HG02885 (cell line): Measurements from ENCODE around the gene P2RY2.
A peak's percentile ranks its signal among the peaks of the same experiment; 100 is the strongest.

ENCODE experiments used
- ATAC-seq: cut with Tn5 transposase; IDR thresholded peaks from one replicate; pipeline ENCODE4 v1.9.1; 2021; ENCODE audit warnings: mild to moderate bottlenecking; ENCODE audit not compliant: unreplicated experiment, poor library complexity

P2RY2 gene

DNA sequence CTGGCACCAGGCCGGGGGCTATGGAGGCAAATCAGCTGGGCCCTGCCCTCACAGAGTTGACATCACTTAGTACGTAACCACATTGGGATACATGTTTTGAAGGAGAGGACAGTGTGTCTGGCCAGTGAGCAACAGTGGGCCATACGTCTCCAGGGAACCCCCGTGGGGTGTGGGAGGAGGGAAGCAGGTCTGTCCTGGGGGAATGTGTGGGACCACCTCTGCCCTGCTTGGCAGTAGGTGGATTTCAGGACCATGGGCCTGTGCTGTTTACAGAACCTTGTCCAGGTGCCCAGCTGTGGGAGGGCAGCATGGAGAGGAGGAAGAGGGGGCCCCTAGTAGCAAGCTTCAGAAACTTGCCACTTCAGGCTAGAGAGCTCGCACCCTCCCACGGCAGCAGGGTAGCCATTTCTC is 21.0 kb downstream of the P2RY2 start:
- no peak for ATAC-seq

DNA sequence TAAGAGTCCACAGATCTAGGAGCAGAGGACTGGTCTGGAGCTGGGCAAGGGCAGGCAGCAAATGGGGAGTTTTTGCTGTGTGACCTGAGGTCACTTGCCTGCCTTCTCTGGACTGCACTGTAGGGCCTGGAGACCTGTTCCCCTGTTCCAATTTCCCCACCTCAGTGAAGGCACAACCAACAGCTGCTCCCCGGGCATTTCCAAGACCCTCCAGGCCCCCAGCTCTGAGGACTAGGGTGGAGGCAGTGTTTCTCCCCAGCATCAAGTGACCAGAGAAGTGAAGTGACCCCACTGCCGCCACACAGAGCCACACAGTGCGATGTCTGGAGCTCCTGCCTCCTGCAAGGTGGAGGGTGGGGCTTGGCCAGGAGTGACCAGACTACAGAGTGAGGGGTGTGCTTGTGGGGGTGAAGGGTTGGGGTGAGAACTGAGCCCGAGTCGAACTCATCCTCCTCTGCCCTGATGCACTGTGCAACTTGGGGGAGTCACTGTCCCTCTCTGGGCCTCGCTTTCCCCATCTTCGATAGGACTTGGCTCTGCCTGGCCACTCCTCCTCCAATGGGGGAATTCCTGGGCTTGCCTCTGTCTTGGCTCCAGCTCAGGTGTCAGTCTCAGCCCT is 21.6 kb downstream of the P2RY2 start:
- ATAC-seq = no peak

- no peak for ATAC-seq
Observed at GRCh38 chr11:73240190-73240781, 22.2 kb downstream of the P2RY2 start.

DNA sequence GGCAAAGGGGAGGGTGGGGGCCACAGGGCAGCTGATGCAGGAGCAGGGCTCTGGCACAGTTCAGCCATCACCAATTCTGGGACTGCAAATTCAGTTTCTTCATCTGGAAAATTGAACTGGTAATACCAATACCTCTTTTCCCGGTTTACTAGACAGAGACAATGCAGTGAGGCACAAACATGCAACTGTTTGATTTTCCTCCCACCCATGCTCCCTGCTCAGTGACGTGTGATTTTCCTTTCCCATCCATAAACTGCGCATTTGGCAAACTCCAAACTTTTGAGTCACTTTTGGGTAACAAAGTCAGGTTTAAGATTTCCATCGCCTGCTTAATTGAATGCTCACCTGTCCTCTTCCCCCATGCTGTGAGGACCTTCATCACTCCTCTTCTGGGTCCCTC is 23.2 kb downstream of the P2RY2 start:
- no peak for ATAC-seq

GRCh38 chr11:73242251-73243092 is 24.4 kb downstream of the P2RY2 start:
- peak; percentile 78 for ATAC-seq

- no peak for ATAC-seq
Observed at GRCh38 chr11:73243093-73243485, 25.0 kb downstream of the P2RY2 start.

GRCh38 chr11:73244589-73245240 is 26.6 kb downstream of the P2RY2 start:
- ATAC-seq = no peak

DNA sequence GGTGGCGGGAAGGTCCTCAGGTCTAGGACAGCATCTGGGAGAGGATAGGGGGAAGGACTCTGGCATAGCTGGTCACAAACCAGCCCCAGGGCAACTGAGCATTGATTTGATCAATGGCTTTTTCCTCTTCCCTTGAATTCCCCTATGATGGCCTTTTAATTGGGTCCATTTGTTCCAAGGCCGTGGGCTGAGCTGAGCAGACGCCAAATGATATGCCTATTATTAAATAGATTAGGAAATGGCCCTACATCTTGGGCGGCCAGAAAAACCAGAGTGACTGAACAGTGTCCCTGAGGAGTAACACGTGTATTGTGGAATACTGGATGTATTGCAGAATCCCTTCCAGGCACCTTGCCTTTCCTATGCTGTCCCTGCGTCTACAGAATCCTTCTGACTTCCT is 27.4 kb downstream of the P2RY2 start:
- no peak for ATAC-seq

DNA sequence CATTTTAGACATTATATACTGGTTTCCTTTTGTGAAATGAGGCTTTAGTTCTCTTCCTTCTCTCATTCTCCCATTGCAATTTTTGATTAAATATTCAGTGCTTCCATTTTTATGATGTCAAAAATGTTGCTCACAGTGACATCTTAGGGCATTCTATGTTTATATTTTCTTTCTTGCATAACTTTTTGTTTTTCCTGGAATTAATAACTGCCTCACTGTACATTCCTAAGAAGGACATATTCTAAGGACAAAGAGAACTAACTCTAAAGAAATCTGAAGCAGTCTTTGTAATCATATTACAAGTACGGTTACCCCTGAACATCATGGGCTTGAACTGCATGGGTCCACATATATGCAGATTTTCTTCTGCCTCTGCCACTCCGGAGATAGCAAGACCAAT is 28.2 kb downstream of the P2RY2 start:
- no peak for ATAC-seq

- ATAC-seq = no peak
Observed at GRCh38 chr11:73248526-73249185, 30.6 kb downstream of the P2RY2 start.

GRCh38 chr11:73249304-73249703 is 31.2 kb downstream of the P2RY2 start:
- ATAC-seq = no peak

DNA sequence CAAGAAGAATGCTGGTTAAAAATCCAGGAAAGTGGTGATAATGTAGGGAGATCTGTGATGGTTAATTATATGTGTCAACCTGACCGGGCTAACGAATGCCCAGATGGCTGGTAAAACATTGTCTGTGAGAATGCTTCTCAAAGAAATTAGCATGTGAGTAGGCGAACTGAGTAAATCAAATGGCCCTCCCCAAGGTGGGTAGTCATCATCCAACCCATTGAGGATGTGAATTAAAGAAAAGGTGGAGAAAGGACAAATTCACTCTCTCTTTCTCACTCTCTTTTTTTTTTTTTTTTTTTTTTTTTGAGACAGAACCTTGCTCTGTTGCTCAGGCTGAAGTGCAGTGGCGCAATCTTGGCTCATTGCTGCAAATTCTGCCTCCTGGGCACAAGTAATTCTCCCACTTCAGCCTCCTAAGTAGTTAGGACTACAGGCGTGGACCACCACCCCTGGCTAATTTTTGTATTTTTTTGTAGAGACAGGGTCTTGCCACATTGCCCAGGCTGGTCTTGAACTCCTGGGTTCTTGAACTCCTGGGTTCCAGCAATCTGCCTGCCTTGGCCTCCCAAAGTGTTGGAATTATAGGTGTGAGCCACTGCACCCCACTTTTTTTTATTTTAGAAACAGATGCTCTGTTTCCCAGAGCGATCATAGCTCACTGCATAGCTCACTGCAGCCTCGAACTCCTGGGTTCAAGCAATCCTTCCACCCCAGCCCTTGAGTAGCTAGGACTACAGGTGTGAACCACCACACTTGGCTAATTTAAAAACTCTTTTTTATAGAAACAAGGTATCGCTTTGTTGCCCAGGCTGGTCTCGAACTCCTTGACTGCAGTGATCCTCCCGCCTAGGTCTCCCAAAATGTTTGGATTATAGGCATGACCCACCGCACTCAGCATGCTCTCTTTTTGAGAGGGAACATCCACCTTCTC is 32.0 kb downstream of the P2RY2 start:
- no peak for ATAC-seq

GRCh38 chr11:73252577-73253191 is 34.6 kb downstream of the P2RY2 start:
- ATAC-seq = no peak

DNA sequence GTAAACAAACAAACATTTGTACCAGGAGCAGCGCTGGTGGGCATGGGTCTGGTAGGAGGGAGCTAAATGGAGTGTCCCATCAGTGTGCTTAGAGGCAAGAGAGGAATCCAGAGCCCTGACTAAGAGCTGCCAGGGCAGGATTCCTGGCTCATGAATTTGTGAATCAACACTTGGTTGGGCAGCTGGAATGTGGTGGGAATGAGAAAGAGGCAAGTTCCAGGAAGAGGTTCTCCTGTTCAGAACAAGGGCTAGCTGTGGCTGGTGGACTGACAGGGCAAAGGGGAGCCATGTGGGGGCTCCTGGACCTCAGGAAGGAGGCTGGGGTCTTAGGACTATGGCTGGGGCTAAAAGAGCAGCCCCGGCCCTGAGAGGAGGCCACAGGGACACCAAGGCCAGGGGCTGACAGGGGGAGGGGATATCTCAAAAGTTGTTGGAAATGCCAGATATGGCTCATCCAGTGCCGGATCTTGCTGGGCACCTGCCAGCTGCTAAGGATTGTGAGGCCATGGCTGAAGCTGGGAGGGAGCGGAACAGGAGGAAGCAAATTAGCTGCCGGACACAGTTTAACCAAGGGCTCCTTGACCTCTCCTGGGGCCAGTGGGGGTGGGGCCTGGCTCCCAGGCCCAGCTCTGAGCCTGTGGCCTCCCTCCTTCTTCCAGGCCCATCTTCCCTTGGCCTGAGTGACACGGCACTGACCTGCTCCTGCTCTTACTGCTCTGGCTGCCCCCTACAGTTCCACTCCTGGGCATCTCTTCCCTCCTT is 39.4 kb downstream of the P2RY2 start:
- no peak for ATAC-seq

- ATAC-seq = no peak
Observed at GRCh38 chr11:73258104-73259035, 40.3 kb downstream of the P2RY2 start.

DNA sequence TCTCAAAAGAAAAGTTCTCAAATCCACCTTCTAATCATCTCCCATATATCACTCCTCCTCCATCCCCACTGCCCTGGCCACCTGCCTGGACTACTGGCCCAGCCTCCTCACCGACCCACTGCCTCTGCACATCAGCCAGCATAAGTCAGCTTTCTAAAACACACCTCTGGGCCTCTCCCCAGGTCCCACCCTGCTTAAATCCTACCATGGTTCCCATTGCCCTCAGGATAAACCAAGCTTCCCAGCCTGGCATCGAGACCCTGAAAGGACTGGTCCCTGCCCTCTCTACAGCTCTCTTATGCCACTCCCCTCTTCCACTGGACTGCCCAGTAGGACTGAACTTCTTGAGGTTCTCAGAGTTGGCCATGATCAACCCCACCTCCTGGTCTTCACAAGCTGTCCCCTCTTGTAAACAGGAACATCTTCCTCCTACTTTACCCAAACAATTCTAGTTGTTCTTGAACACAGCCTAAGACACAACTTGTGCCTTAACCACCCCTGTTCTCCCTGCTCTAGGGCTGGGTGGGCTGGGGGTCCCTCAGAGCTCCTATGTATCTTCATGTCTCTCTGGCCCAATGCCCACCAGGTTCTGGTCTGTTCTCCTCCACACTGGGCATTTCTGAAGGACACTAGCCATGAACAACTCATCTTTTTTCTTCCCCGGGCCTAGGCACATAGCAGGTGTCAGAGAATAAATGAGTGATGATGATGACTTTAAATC is 41.5 kb downstream of the P2RY2 start:
- ATAC-seq = no peak

DNA sequence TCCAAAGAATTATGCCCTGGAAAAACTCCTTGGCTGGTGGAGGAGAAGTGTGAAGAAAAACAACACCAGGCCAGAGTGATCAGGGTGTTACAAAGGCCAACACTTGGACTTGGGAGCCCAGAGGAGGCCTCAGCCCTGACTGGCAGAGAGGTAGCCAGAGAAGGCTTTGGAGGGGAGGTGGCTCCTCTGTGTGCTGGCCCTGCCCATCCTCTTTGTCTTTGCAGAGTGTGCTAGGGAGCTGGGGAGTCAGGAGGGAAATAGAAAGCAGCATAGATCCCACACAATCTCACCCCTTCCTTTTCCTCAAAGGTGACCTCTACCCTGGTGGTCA is 42.0 kb downstream of the P2RY2 start:
- no peak for ATAC-seq
